H54 (cell line): Measurements from ENCODE around the gene TRMT1.
"Not testable (repeated sequence)": the region's sequence is repeated elsewhere in the genome, so short reads cannot be mapped to it uniquely, and the experiment has no call there.

Experiments
- DNase-seq: peaks from one replicate; pipeline ENCODE4 v3.0.0; 2011; ENCODE audit warnings: low spot score, mixed read lengths; ENCODE audit not compliant: insufficient read length
- FAIRE-seq: peaks from 3 replicates; lab custom pipeline; 2011; peaks lifted over from hg19 to GRCh38; lab: Jason Lieb, UNC
- POLR2A ChIP-seq: IDR thresholded peaks from 2 replicates; pipeline ENCODE4 v1.6.1; 2011; ENCODE audit warnings: low read depth, mild to moderate bottlenecking, low read length

Gene TRMT1

GRCh38 chr19:13116282-13117175 lies at the start of gene TRMT1:
TSS of gene TRMT1 (minus strand) at chr19:13116740. CDS start at chr19:13116399, 341 bp downstream.
- 0 out of 2 replicates have a peak, but pooled peaks have one; percentile 13 for TF ChIP-seq POLR2A
- FAIRE-seq (peak; percentile 52), DNase-seq (peak; percentile 97)

DNA sequence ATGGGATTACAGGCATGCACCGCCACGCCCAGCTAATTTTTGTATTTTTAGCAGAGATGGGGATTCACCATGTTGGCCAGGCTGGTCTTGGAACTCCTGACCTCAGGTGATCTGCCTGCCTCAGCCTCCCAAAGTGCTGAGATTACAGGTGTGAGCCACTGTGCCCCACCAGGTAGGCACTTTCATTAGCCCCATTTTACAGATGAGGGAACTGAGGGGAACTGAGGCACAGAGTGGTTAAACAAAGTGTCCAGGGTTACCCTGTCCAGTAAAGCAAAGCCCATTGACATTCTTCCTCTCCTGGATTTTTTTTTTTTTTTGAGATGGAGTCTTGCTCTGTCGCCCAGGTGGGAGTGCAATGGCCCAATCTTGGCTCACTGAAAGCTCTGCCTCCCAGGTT lies 49.6 kb upstream of the TRMT1 start:
- not testable (repeated sequence) for DNase-seq, FAIRE-seq

GRCh38 chr19:13165162-13165997 lies 48.8 kb upstream of the TRMT1 start:
- no peak for TF ChIP-seq POLR2A
- no peak for FAIRE-seq
- no peak for DNase-seq

- peak; percentile 23; the same call in 1 of the 2 replicates for TF ChIP-seq POLR2A
- DNase-seq (no peak), FAIRE-seq (no peak)
Observed at GRCh38 chr19:13164343-13165161, 48.0 kb upstream of the TRMT1 start.

- peak; percentile 67 for TF ChIP-seq POLR2A
- FAIRE-seq: no peak
- peak; percentile 68 for DNase-seq
Observed at GRCh38 chr19:13163609-13164342, 47.2 kb upstream of the TRMT1 start.

DNA sequence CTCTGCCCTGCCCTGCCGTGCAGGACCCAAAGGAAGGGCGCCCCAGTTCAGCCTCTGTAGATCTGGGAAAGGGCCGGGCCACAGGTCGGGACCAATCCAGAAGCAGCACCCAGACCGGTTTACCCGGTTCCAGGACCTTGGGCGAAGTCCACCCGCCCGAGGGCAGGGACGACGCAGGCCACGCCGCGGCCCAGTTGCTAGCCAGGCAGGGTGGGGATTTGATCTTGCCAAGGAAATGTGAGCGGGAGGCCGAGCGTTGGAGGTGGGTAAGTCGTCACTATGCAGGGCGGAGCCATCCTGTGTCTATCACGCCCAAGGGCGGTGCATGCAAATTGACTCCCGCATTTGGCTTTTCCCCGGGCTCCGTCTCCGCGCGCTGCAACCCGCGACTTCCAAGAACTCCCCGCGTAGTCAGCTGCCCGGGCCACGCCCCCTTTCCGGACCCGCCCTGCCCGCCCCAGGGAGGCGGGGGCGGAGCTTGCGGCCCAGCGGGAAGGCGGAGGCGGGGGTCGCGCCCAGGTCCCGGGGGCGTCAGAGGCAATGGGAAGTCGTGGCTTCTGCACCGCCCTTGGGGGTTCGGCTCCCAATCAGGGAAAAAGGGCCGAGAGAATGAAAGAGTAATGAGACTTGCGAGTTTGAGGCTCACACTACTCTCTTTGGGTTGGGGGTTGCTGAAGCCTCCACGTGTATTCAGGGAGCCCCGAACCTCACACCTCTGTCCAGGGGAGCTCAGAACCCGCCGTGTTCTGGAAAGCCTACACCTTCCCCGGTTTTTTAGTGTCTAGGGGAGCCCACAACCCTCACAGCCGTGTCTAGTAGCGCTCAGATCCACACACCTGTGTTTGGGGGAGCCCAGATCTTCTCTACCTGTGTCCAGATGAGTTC lies 46.4 kb upstream of the TRMT1 start:
- peak; percentile 73 for TF ChIP-seq POLR2A
- FAIRE-seq: peak; percentile 41
- DNase-seq: peak; percentile 67

GRCh38 chr19:13160557-13160956 lies 44.0 kb upstream of the TRMT1 start:
- FAIRE-seq: no peak
- DNase-seq: no peak
- no peak for TF ChIP-seq POLR2A

GRCh38 chr19:13159713-13160112 lies 43.2 kb upstream of the TRMT1 start:
- no peak for TF ChIP-seq POLR2A
- FAIRE-seq (no peak), DNase-seq (no peak)

- TF ChIP-seq POLR2A: peak; percentile 23; the same call in 1 of the 2 replicates
- FAIRE-seq: no peak
- DNase-seq: peak; percentile 57
Observed at GRCh38 chr19:13155472-13156359, 39.2 kb upstream of the TRMT1 start.

GRCh38 chr19:13154911-13155471 lies 38.5 kb upstream of the TRMT1 start:
- DNase-seq: peak; percentile 35
- no peak for FAIRE-seq
- TF ChIP-seq POLR2A: 0 out of 2 replicates have a peak, but pooled peaks have one; percentile 13
